Measurements from ENCODE around the gene SUPT4H1.

DNA sequence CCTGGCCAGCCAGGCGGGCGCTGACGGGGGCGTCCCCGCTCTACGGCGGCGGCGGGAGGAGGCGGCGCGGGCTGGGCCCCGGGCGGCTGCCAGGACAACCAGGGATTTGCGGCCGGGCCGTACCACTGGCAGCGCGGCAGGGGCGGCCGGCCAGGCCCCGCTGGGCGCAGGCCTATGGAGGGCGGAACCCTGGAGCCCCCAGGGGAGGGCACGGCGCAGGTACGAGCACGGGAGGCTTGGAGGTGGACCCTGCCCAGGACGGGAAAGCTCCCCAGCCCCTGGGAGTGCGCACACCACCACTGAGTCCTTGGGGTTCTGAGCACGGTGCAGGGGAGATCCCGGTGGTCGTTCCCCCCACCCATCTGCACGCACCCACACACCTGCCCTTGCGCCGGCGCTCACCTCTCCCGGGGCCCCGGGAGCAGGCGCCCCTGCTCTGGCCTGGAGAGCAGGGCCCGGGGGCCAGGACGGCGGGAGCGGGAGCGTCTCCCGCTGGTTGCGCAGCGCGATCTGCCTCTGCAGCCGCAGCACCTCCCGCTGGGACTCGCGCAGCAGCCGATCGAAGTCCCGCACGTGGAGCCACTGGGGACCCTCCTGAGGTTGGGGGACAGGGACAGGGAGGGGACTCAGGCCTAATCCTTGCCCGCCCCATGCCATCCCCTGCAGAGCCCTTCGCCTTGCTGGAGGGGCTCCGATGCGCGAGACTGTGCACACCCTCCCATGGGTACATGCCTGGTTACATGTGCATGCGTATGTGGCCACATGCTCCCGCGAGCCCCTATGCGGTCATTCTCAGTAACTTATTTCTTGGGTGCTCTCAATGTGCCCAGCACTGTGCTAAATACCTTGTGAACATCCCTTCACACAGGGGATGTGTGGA lies 27.4 kb downstream of the SUPT4H1 start:
- TF ChIP-seq CTCF (IDR thresholded peaks at IDR 0.05) (no peak), POLR2A (IDR thresholded peaks at IDR 0.05) (no peak)

Measured in testis (tissue), 2 donors.